Measurements from ENCODE around the gene PABPN1L.

The PABPN1L gene

DNA sequence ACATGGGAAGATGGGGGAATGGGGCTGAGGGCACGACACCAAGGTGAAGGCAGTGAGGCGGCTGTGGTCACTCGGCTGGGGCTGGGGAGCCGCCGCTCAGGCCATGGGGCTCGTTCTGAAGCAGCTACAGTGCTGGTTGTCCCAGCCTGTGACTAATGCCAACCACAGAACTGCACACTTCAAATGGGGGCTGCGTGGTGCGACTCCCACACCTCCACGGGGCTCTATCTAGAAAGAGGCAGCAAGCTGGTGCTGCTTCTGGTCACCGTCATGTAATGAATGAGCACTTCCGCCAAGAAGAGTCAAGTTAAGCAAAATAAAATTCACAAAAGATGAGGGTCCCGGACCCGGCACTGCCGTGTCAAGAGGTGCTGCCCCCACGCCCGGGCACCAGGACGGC lies 29.7 kb downstream of the PABPN1L start:
- CTCF ChIA-PET: no interaction called here
- no peak for DNase-seq (ENCODE audit: extremely low spot score)
- POLR2A ChIA-PET: no interaction called here
- TF ChIP-seq SP1 (IDR thresholded peaks at IDR 0.05) (no peak), ARNT (IDR thresholded peaks at IDR 0.05) (no peak), SUZ12 (IDR thresholded peaks at IDR 0.05) (no peak), L3MBTL2 (conservative IDR thresholded peaks at IDR 0.05) (no peak), CTBP1 (IDR thresholded peaks at IDR 0.05; ENCODE audit: borderline replicate concordance) (no peak), PKNOX1 (IDR thresholded peaks at IDR 0.05) (no peak), HDGF (IDR thresholded peaks at IDR 0.05; ENCODE audit: borderline replicate concordance) (no peak), NFRKB (IDR thresholded peaks at IDR 0.05) (no peak), LEF1 (IDR thresholded peaks at IDR 0.05; ENCODE audit: borderline replicate concordance) (no peak), ZNF384 (IDR thresholded peaks at IDR 0.05) (no peak), TARDBP (IDR thresholded peaks at IDR 0.05) (no peak), FOXA1 (IDR thresholded peaks at IDR 0.05) (no peak), FOXM1 (IDR thresholded peaks at IDR 0.05; ENCODE audit: borderline replicate concordance) (no peak)

GRCh38 chr16:88835818-88836217 lies 30.6 kb downstream of the PABPN1L start:
- ChIA-PET CTCF (no interaction called here), POLR2A (no interaction called here)
- no peak for DNase-seq (ENCODE audit: extremely low spot score)
- TF ChIP-seq NFRKB (IDR thresholded peaks at IDR 0.05) (no peak), ARNT (IDR thresholded peaks at IDR 0.05) (no peak)

GRCh38 chr16:88835383-88835782 lies 31.1 kb downstream of the PABPN1L start:
- DNase-seq (ENCODE audit: extremely low spot score): no peak
- POLR2A ChIA-PET: no interaction called here
- TF ChIP-seq FOXA1 (IDR thresholded peaks at IDR 0.05) (no peak), ARNT (IDR thresholded peaks at IDR 0.05) (no peak)
- CTCF ChIA-PET: no interaction called here

DNA sequence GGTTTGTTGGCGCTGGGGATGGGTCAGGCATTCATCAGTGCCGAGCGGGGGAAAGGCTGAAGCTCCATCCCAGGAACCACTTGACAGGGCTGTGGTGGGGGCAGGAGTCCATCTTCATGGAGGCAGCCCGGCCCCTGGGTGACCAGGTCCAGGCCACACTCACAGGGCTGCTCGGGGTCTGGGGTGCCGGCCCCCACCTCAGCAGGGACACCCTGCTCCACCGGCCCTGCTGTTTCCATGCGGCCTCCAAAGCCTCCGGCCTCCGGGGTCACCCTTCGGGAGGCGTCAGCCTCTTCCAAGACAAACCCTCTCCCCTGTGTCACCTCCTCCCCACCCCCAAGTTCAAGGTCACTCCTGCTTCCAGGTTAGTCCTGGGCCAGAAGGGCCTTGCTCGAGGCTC lies 31.8 kb downstream of the PABPN1L start:
- POLR2A ChIA-PET: no interaction called here
- CTCF ChIA-PET: no interaction called here
- no peak for DNase-seq (ENCODE audit: extremely low spot score)
- no peak for TF ChIP-seq HDGF (IDR thresholded peaks at IDR 0.05; ENCODE audit: borderline replicate concordance)
- TF ChIP-seq CTBP1 (IDR thresholded peaks at IDR 0.05; ENCODE audit: borderline replicate concordance): no peak
- no peak for TF ChIP-seq NFRKB (IDR thresholded peaks at IDR 0.05)
- TF ChIP-seq TARDBP (IDR thresholded peaks at IDR 0.05): no peak
- no peak for TF ChIP-seq ZNF384 (IDR thresholded peaks at IDR 0.05)
- no peak for TF ChIP-seq BHLHE40 (IDR thresholded peaks at IDR 0.05; ENCODE audit: borderline replicate concordance)
- TF ChIP-seq FOXA1 (IDR thresholded peaks at IDR 0.05): no peak
- TF ChIP-seq LEF1 (IDR thresholded peaks at IDR 0.05; ENCODE audit: borderline replicate concordance): no peak
- no peak for TF ChIP-seq L3MBTL2 (conservative IDR thresholded peaks at IDR 0.05)
- no peak for TF ChIP-seq SUZ12 (IDR thresholded peaks at IDR 0.05)
- TF ChIP-seq SP1 (IDR thresholded peaks at IDR 0.05): no peak
- TF ChIP-seq FOXM1 (IDR thresholded peaks at IDR 0.05; ENCODE audit: borderline replicate concordance): no peak
- TF ChIP-seq ELF4 (IDR thresholded peaks at IDR 0.05): no peak
- TF ChIP-seq FOXK2 (IDR thresholded peaks at IDR 0.05): no peak
- no peak for TF ChIP-seq ARNT (IDR thresholded peaks at IDR 0.05)
- TF ChIP-seq PKNOX1 (IDR thresholded peaks at IDR 0.05): no peak

GRCh38 chr16:88833086-88833485 lies 33.4 kb downstream of the PABPN1L start:
- POLR2A ChIA-PET: interaction anchor here (1.0 kb wide), 1 partner anchor 22 kb away, joined by 3 read pairs; no protein-coding TSS in a partner anchor

DNA sequence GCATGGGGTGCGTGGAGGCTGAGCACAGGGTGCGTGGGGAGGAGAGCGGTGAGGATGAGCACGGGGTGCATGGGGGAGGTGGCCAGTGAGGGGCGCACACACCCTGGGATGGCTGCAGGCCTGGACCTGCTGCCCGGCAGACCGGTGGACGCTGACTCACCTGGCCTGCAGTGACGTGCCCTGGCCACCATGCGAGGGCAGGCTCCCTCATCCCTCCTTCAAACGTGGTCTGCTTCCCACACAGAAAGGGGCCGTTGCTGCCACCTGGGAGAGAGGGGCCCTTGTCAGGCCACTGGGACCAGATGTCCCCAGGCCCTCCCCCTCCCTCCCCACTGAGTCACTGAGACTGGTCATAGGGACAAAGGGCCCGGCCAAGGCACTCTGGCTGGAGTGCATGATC lies 34.6 kb downstream of the PABPN1L start:
- TF ChIP-seq FOXA1 (IDR thresholded peaks at IDR 0.05): no peak
- TF ChIP-seq TARDBP (IDR thresholded peaks at IDR 0.05): no peak
- TF ChIP-seq SP1 (IDR thresholded peaks at IDR 0.05): no peak
- TF ChIP-seq ARNT (IDR thresholded peaks at IDR 0.05): no peak
- no peak for TF ChIP-seq NFRKB (IDR thresholded peaks at IDR 0.05)
- TF ChIP-seq ZNF384 (IDR thresholded peaks at IDR 0.05): no peak
- no peak for TF ChIP-seq SUZ12 (IDR thresholded peaks at IDR 0.05)
- no peak for TF ChIP-seq CTBP1 (IDR thresholded peaks at IDR 0.05; ENCODE audit: borderline replicate concordance)
- no peak for TF ChIP-seq PKNOX1 (IDR thresholded peaks at IDR 0.05)
- ChIA-PET CTCF (no interaction called here), POLR2A (no interaction called here)
- DNase-seq (ENCODE audit: extremely low spot score): no peak

More at GRCh38 chr16:88833086-88833485, 33.4 kb downstream of the PABPN1L start:
- no peak for DNase-seq (ENCODE audit: extremely low spot score)
- CTCF ChIA-PET: no interaction called here
- TF ChIP-seq SP1 (IDR thresholded peaks at IDR 0.05) (no peak), PKNOX1 (IDR thresholded peaks at IDR 0.05) (no peak), FOXK2 (IDR thresholded peaks at IDR 0.05) (no peak), BHLHE40 (IDR thresholded peaks at IDR 0.05; ENCODE audit: borderline replicate concordance) (no peak), ZNF384 (IDR thresholded peaks at IDR 0.05) (no peak), HDGF (IDR thresholded peaks at IDR 0.05; ENCODE audit: borderline replicate concordance) (no peak), ELF4 (IDR thresholded peaks at IDR 0.05) (no peak), ARNT (IDR thresholded peaks at IDR 0.05) (no peak)

GRCh38 chr16:88830783-88831182 lies 35.7 kb downstream of the PABPN1L start:
- ChIA-PET POLR2A (no interaction called here), CTCF (no interaction called here)
- DNase-seq (ENCODE audit: extremely low spot score): no peak
- no peak for TF ChIP-seq FOXA1 (IDR thresholded peaks at IDR 0.05)
- no peak for TF ChIP-seq FOXM1 (IDR thresholded peaks at IDR 0.05; ENCODE audit: borderline replicate concordance)
- no peak for TF ChIP-seq PKNOX1 (IDR thresholded peaks at IDR 0.05)
- TF ChIP-seq FOXK2 (IDR thresholded peaks at IDR 0.05): no peak
- TF ChIP-seq ELF4 (IDR thresholded peaks at IDR 0.05): no peak
- TF ChIP-seq L3MBTL2 (conservative IDR thresholded peaks at IDR 0.05): no peak
- no peak for TF ChIP-seq NFRKB (IDR thresholded peaks at IDR 0.05)
- TF ChIP-seq ZNF384 (IDR thresholded peaks at IDR 0.05): no peak
- no peak for TF ChIP-seq HDGF (IDR thresholded peaks at IDR 0.05; ENCODE audit: borderline replicate concordance)
- TF ChIP-seq BHLHE40 (IDR thresholded peaks at IDR 0.05; ENCODE audit: borderline replicate concordance): no peak
- TF ChIP-seq LEF1 (IDR thresholded peaks at IDR 0.05; ENCODE audit: borderline replicate concordance): no peak
- TF ChIP-seq SP1 (IDR thresholded peaks at IDR 0.05): no peak
- no peak for TF ChIP-seq SUZ12 (IDR thresholded peaks at IDR 0.05)
- TF ChIP-seq CTBP1 (IDR thresholded peaks at IDR 0.05; ENCODE audit: borderline replicate concordance): no peak
- no peak for TF ChIP-seq ARNT (IDR thresholded peaks at IDR 0.05)
- TF ChIP-seq TARDBP (IDR thresholded peaks at IDR 0.05): no peak
